ENCODE results near the gene PLCXD3.

GRCh38 chr5:41347569-41347968 is 162.8 kb downstream of the PLCXD3 start:
- TF ChIP-seq CTCF (conservative IDR thresholded peaks at IDR 0.05; ENCODE audit: low read length): no peak
- no peak for TF ChIP-seq EZH2phosphoT487 (IDR thresholded peaks at IDR 0.05; ENCODE audit: borderline replicate concordance)
